SK-N-SH (cell line): Measurements from ENCODE around the gene CHMP2B. TPM values are rescaled to one million over a fixed set of nuclear protein-coding genes. Genes with fewer than 3 reads are reported as not detected.

ENCODE experiments used
- CTCF ChIA-PET: fragments of 300-600, 350-600 bp; formaldehyde crosslinking; extraction: SDS; loops from one replicate; lab custom pipeline; 2021; lab: Yijun Ruan, JAX
- POLR2A ChIA-PET: fragments of 350-600 bp; sonication (Branson Sonifier 250); formaldehyde crosslinking; extraction: SDS; loops from one replicate; lab custom pipeline; 2020; ENCODE audit warnings: antibody characterized with exemption, inconsistent platforms; lab: Yijun Ruan, JAX
- DNase-seq: peaks from one replicate; pipeline ENCODE4 v3.0.0; 2012
- H2AFZ ChIP-seq: fragments of 200-600 bp; sonication (generic); 2 replicates; pipeline ENCODE4 v1.8.1; 2016; ENCODE audit warnings: antibody characterized with exemption, mild to moderate bottlenecking, low read depth
- H3F3A ChIP-seq: fragments of 200-600 bp; sonication (generic); replicated peaks from 2 replicates; pipeline ENCODE3; 2016; ENCODE audit warnings: antibody characterized with exemption, mild to moderate bottlenecking; ENCODE audit not compliant: insufficient read depth
- H3K27ac ChIP-seq, 2 experiments: fragments of 200-500 bp in 1 of 2; fragments of 200-600 bp in 1 of 2; sonication (Bioruptor generic) in 1 of 2; sonication (generic), shearing (Covaris generic) in 1 of 2; 2 replicates each; pipeline versions ENCODE4 v1.5.1 to v1.6.1; 2014 to 2016; ENCODE audit warnings: low read depth in 2 of 2, inconsistent platforms in 1 of 2, low read length in 1 of 2, mild to moderate bottlenecking in 1 of 2, mixed read lengths in 1 of 2
- H3K27me3 ChIP-seq: fragments of 200-600 bp; sonication (generic), shearing (Covaris generic); 2 replicates; pipeline ENCODE4 v1.6.1; 2016; ENCODE audit warnings: mixed run types; ENCODE audit not compliant: insufficient read depth
- H3K36me3 ChIP-seq, 2 experiments: fragments of 200-500 bp in 1 of 2; fragments of 200-600 bp in 1 of 2; sonication (Bioruptor generic) in 1 of 2; sonication (generic) in 1 of 2; replicated peaks in 1 of 2; 2 replicates each; pipeline versions ENCODE3 to v1.5.1; 2014 to 2016; ENCODE audit warnings: low read length in 1 of 2, mild to moderate bottlenecking in 1 of 2; ENCODE audit not compliant: insufficient read depth in 2 of 2, control insufficient read depth in 1 of 2
- H3K4me1 ChIP-seq, 2 experiments: fragments of 200-500 bp in 1 of 2; fragments of 200-600 bp in 1 of 2; sonication (Bioruptor generic) in 1 of 2; sonication (generic), shearing (Covaris generic) in 1 of 2; 2 replicates each; pipeline versions ENCODE4 v1.5.1 to v1.6.1; 2014 to 2016; ENCODE audit warnings: low read depth in 1 of 2, low read length in 1 of 2, mixed run types in 1 of 2; ENCODE audit not compliant: insufficient read depth in 2 of 2, control insufficient read depth in 1 of 2
- H3K4me2 ChIP-seq: fragments of 200-600 bp; sonication (generic), shearing (Covaris generic); 2 replicates; pipeline ENCODE4 v1.6.1; 2017; ENCODE audit warnings: mixed run types
- H3K4me3 ChIP-seq, 2 experiments: fragments of 200-500 bp in 1 of 2; fragments of 200-600 bp in 1 of 2; sonication (Bioruptor generic) in 1 of 2; sonication (generic), shearing (Covaris generic) in 1 of 2; 2 replicates each; pipeline versions ENCODE4 v1.5.1 to v1.8.1; 2014 to 2016; ENCODE audit warnings: low read depth in 2 of 2, inconsistent platforms in 1 of 2, low read length in 1 of 2, mild to moderate bottlenecking in 1 of 2, mixed read lengths in 1 of 2, moderate library complexity in 1 of 2
- H3K79me2 ChIP-seq: fragments of 200-600 bp; sonication (generic); 2 replicates; pipeline ENCODE4 v1.8.1; 2017; ENCODE audit warnings: mild to moderate bottlenecking; ENCODE audit not compliant: insufficient read depth
- H3K9ac ChIP-seq: fragments of 200-600 bp; sonication (generic); 2 replicates; pipeline ENCODE4 v1.6.1; 2017; ENCODE audit warnings: mixed run types
- H3K9me2 ChIP-seq: fragments of 200-600 bp; sonication (generic); 2 replicates; pipeline ENCODE4 v1.6.1; 2017; ENCODE audit warnings: mixed run types
- H3K9me3 ChIP-seq: fragments of 200-600 bp; sonication (generic); 2 replicates; pipeline ENCODE4 v1.6.1; 2017; ENCODE audit warnings: mixed run types, mild to moderate bottlenecking, moderate library complexity
- H4K20me1 ChIP-seq: fragments of 200-600 bp; sonication (generic); 2 replicates; pipeline ENCODE4 v1.6.1; 2017; ENCODE audit warnings: mild to moderate bottlenecking, mixed run types; ENCODE audit not compliant: insufficient read depth
- CTCF ChIP-seq: fragments of 200-600 bp; sonication (generic); IDR thresholded peaks from 2 replicates; pipeline ENCODE4 v1.6.1; 2017; ENCODE audit warnings: antibody characterized with exemption, mild to moderate bottlenecking, moderate library complexity
- EP300 ChIP-seq, 2 experiments: IDR thresholded peaks; 2 replicates each; pipeline versions ENCODE4 v1.4.0 to v1.6.1; 2012; ENCODE audit warnings: borderline replicate concordance in 1 of 2, low read depth in 1 of 2, low read length in 1 of 2
- FOXJ3 ChIP-seq: sonication (generic); formaldehyde crosslinking; IDR thresholded peaks from 2 replicates; pipeline ENCODE4 v1.5.1; 2020; ENCODE audit warnings: mild to moderate bottlenecking, missing genetic modification reagents
- FOXM1 ChIP-seq: IDR thresholded peaks from 2 replicates; pipeline ENCODE4 v1.4.0; 2012; ENCODE audit warnings: low read depth, mild to moderate bottlenecking
- GATA2 ChIP-seq: sonication (generic); formaldehyde crosslinking; IDR thresholded peaks from 2 replicates; pipeline ENCODE4 v1.5.0; 2020; ENCODE audit warnings: mild to moderate bottlenecking, missing genetic modification reagents
- JUND ChIP-seq: IDR thresholded peaks from 2 replicates; pipeline ENCODE4 v1.4.0; 2012
- NFIC ChIP-seq: IDR thresholded peaks from 2 replicates; pipeline ENCODE4 v1.4.0; 2012; ENCODE audit warnings: borderline replicate concordance
- NRF1 ChIP-seq: IDR thresholded peaks from 2 replicates; pipeline ENCODE4 v1.6.1; 2012; ENCODE audit warnings: low read depth, mild to moderate bottlenecking, low read length
- POLR2AphosphoS5 ChIP-seq: IDR thresholded peaks from 2 replicates; pipeline ENCODE4 v1.6.1; 2012; ENCODE audit warnings: low read depth, low read length
- REST ChIP-seq: IDR thresholded peaks from 2 replicates; pipeline ENCODE4 v1.6.1; 2012; ENCODE audit warnings: mild to moderate bottlenecking, low read depth, low read length, moderate library complexity
- TEAD4 ChIP-seq: IDR thresholded peaks from 2 replicates; pipeline ENCODE4 v1.4.0; 2012; ENCODE audit warnings: mild to moderate bottlenecking, borderline replicate concordance; ENCODE audit not compliant: insufficient read depth
- ZBTB33 ChIP-seq: IDR thresholded peaks from 2 replicates; pipeline ENCODE4 v1.4.0; 2012; ENCODE audit warnings: low read depth, borderline replicate concordance
- WGBS: methylation state at CpG from one replicate; pipeline ENCODE4 v1.1.6; 2017; ENCODE audit warnings: low lambda C conversion rate; 5-methylcytosine and 5-hydroxymethylcytosine counted together
- polyA plus RNA-seq, 3 experiments: library from polyadenylated mRNA; depleted of rRNA; stranded (reverse); fragments of >200 nt; gene quantifications; 2 replicates each; pipeline ENCODE4 v1.2.3, GENCODE V29; 2012

The CHMP2B gene
- polyA plus RNA-seq, 1 of the 3 experiments (the other 2 are of a cell fraction): 8.5 TPM

- Histone ChIP-seq H3K27ac (no peak overlapping the region), H3K9me2 (no peaks in the 10 kb centered on the region)
- CTCF ChIA-PET: interaction anchor here (0.6 kb wide), 1 partner anchor 55 kb away, joined by 3 read pairs; no protein-coding TSS in a partner anchor
These were observed 21.0 kb upstream of the CHMP2B start for GRCh38 chr3:87206070-87206469.

GRCh38 chr3:87206635-87207034, 20.5 kb upstream of the CHMP2B start:
- H3K79me2 ChIP-seq: no peaks in the 10 kb centered on the region
- ChIA-PET CTCF (interaction anchor here (0.6 kb wide), 1 partner anchor 54 kb away, joined by 3 read pairs; no protein-coding TSS in a partner anchor), POLR2A (no interaction called here)
- H4K20me1 ChIP-seq: no peaks in the 10 kb centered on the region
- no peaks in the 10 kb centered on the region for H3K36me3 ChIP-seq
- 0% methylated on average over 1 of the region's 1 CpG for WGBS
- H3K27me3 ChIP-seq: peaks cover 3% of the 10 kb centered on the region; the same call in 1 of the 2 replicates
- no peak overlapping the region for H3K4me2 ChIP-seq
- no peak for TF ChIP-seq REST
- TF ChIP-seq FOXJ3 (CRISPR knock-in tag): no peak
- TF ChIP-seq CTCF: no peak
- TF ChIP-seq JUND: no peak
- no peak for TF ChIP-seq TEAD4
- TF ChIP-seq POLR2AphosphoS5: no peak
- no peak for TF ChIP-seq NRF1
- TF ChIP-seq ZBTB33: no peak
- no peak for TF ChIP-seq FOXM1
- TF ChIP-seq EP300 (IDR thresholded peaks at IDR 0.05; ENCODE audit: borderline replicate concordance in 1 of 2, low read depth in 1 of 2, low read length in 1 of 2): no peak
- no peak for TF ChIP-seq GATA2 (CRISPR knock-in tag)
- no peak for TF ChIP-seq NFIC
- no peaks in the 10 kb centered on the region for H3K9me3 ChIP-seq
- H3K27ac ChIP-seq: no peak overlapping the region
- no peaks in the 10 kb centered on the region for H3K9me2 ChIP-seq
- no peak overlapping the region for H3K4me3 ChIP-seq
- H3K9ac ChIP-seq: no peak overlapping the region
- no peak overlapping the region for H2AFZ ChIP-seq
- no peaks in the 10 kb centered on the region for H3K4me1 ChIP-seq
- H3F3A ChIP-seq: no peaks in the 10 kb centered on the region
- no peak for DNase-seq

More at GRCh38 chr3:87206070-87206469, 21.0 kb upstream of the CHMP2B start:
- no peak overlapping the region for H2AFZ ChIP-seq
- H3K79me2 ChIP-seq: no peaks in the 10 kb centered on the region
- H3K9me3 ChIP-seq: no peaks in the 10 kb centered on the region
- 3% methylated on average over 2 of the region's 2 CpGs for WGBS
- TF ChIP-seq JUND: no peak
- POLR2A ChIA-PET: no interaction called here
- DNase-seq: no peak
- H3K36me3 ChIP-seq: no peaks in the 10 kb centered on the region
- no peaks in the 10 kb centered on the region for H3F3A ChIP-seq
- no peaks in the 10 kb centered on the region for H3K4me1 ChIP-seq
- H3K4me2 ChIP-seq: no peak overlapping the region
- no peaks in the 10 kb centered on the region for H4K20me1 ChIP-seq
- H3K4me3 ChIP-seq: no peak overlapping the region
- no peak overlapping the region for H3K9ac ChIP-seq
- H3K27me3 ChIP-seq: no peaks in the 10 kb centered on the region; the same call in 1 of the 2 replicates
